Neural crest cell (in vitro differentiated cells): ENCODE measurements around the gene COL9A1. TPM values are rescaled to one million over a fixed set of nuclear protein-coding genes. Genes with fewer than 3 reads are reported as not detected.

Experiments used
- DNase-seq: peaks from one replicate; pipeline ENCODE4 v3.0.0; 2021; ENCODE audit warnings: low read depth, mixed read lengths, low spot score
- H3K27ac Mint-ChIP-seq: one replicate; pipeline ENCODE4 v1.8.0; 2021; ENCODE audit warnings: mild to moderate bottlenecking, mixed read lengths; ENCODE audit not compliant: unreplicated experiment
- H3K27me3 Mint-ChIP-seq: 2 replicates; pipeline ENCODE4 v1.8.0; 2021; ENCODE audit warnings: low read depth, mild to moderate bottlenecking, mixed read lengths
- H3K36me3 Mint-ChIP-seq: 2 replicates; pipeline ENCODE4 v1.8.0; 2021; ENCODE audit warnings: low read depth, mild to moderate bottlenecking, mixed read lengths
- H3K4me1 Mint-ChIP-seq: 2 replicates; pipeline ENCODE4 v1.8.0; 2021; ENCODE audit warnings: mixed read lengths
- H3K4me3 Mint-ChIP-seq: one replicate; pipeline ENCODE4 v1.8.0; 2021; ENCODE audit warnings: mild to moderate bottlenecking, mixed read lengths
- H3K9me3 Mint-ChIP-seq: 2 replicates; pipeline ENCODE4 v1.8.0; 2021; ENCODE audit warnings: mixed read lengths
- total RNA-seq: library from RNA; stranded (reverse); gene quantifications from 2 replicates; pipeline ENCODE4 v1.2.1, GENCODE V29; 2021
- TF ChIP-seq, protein P1 (sequence below): fragments of 200-600 bp; sonication (generic); conservative IDR thresholded peaks from 2 replicates; pipeline ENCODE4 v1.5.0; 2021; ENCODE audit warnings: antibody characterized with exemption, mild to moderate bottlenecking

Gene COL9A1
- total RNA-seq, 1 donor from 2014 or later = 30.8 TPM

DNA sequence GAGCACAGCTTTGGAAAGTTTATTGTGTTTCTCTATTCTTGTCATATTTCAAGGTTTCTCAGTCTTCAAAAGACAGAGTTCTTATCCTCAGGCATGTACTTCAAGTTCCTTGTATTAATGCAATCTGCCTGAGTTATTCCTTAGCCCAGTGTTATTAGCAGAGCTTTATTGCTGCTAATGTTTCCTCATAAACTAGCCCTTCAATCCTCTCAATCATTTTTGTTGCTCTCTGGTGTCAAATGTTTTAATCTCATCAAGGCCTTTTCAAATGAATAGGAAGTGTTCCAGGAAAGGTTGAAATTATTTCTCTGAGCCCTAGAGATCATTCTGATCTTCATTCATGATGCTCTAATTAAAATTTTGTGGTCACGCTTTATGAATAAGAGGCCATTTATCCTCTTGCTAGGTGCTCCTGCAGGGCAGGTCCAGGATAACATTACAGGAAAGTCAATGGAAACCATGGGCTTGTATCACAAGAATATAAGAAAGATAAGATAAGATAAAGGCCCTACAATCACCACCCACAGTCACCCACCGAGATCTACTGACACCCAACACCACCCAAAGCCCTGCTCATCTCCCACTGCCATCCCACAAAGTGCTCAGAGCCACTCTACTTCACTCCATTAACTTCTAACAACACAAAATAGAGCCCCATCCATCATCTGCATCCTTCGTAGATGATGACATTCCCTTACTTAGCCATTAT lies 125.9 kb downstream of the COL9A1 start:
- no peak for DNase-seq
- Mint-ChIP-seq H3K27ac (no peak overlapping the region), H3K4me1 (no peaks in the 10 kb centered on the region), H3K36me3 (no peaks in the 10 kb centered on the region), H3K4me3 (no peak overlapping the region), H3K27me3 (no peaks in the 10 kb centered on the region), H3K9me3 (peaks cover 7% of the 10 kb centered on the region)
- TF ChIP-seq, protein P1, sequence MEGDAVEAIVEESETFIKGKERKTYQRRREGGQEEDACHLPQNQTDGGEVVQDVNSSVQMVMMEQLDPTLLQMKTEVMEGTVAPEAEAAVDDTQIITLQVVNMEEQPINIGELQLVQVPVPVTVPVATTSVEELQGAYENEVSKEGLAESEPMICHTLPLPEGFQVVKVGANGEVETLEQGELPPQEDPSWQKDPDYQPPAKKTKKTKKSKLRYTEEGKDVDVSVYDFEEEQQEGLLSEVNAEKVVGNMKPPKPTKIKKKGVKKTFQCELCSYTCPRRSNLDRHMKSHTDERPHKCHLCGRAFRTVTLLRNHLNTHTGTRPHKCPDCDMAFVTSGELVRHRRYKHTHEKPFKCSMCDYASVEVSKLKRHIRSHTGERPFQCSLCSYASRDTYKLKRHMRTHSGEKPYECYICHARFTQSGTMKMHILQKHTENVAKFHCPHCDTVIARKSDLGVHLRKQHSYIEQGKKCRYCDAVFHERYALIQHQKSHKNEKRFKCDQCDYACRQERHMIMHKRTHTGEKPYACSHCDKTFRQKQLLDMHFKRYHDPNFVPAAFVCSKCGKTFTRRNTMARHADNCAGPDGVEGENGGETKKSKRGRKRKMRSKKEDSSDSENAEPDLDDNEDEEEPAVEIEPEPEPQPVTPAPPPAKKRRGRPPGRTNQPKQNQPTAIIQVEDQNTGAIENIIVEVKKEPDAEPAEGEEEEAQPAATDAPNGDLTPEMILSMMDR = no peak

DNA sequence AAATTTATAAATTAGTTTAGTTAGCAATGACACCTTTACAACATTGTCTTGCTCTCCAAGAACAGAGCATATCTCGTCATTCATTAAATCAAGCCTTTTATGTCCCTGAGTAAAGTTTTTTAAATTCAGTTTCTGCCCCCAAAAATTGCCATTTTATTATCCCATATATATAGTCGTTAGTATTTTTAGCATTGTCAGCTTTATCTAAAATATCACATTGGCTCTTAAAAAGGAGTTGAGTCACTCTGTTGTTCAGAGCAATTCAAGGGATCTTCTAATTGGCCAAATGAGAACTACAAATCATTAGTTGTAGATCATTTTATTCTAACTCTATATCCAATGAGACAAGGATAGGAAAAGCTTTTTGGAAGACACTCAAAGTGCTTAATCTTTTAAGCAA lies 127.1 kb downstream of the COL9A1 start:
- no peak for DNase-seq
- Mint-ChIP-seq H3K4me1 (no peaks in the 10 kb centered on the region), H3K9me3 (peaks cover 7% of the 10 kb centered on the region), H3K4me3 (no peak overlapping the region), H3K27ac (no peak overlapping the region), H3K27me3 (no peaks in the 10 kb centered on the region), H3K36me3 (no peaks in the 10 kb centered on the region)
- TF ChIP-seq, protein P1 = no peak

DNA sequence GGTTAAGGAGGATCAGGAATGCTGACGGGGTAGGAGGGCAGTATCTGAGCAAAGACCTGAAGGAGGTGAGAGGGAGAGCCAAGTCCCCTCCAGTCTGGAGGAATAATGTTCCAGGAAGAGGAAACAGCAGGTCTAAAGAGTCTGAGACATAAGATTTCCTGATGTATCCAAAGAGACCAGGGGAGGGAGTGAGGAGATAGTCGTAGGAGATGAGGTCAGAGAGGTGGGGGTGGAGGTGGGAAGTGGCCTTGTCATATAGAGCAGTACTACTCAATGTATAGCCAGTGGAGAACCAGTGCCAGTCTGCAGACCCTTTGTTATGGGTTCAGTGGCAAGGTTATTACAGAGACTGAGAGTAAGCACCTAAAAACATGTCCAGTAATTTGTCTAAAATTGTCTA lies 130.6 kb downstream of the COL9A1 start:
- no peaks in the 10 kb centered on the region for H3K36me3 Mint-ChIP-seq
- peaks cover 2% of the 10 kb centered on the region for H3K9me3 Mint-ChIP-seq
- TF ChIP-seq, protein P1 = no peak
- no peaks in the 10 kb centered on the region for H3K4me1 Mint-ChIP-seq
- H3K27me3 Mint-ChIP-seq = no peaks in the 10 kb centered on the region
- no peak overlapping the region for H3K27ac Mint-ChIP-seq
- no peak overlapping the region for H3K4me3 Mint-ChIP-seq
- no peak for DNase-seq

DNA sequence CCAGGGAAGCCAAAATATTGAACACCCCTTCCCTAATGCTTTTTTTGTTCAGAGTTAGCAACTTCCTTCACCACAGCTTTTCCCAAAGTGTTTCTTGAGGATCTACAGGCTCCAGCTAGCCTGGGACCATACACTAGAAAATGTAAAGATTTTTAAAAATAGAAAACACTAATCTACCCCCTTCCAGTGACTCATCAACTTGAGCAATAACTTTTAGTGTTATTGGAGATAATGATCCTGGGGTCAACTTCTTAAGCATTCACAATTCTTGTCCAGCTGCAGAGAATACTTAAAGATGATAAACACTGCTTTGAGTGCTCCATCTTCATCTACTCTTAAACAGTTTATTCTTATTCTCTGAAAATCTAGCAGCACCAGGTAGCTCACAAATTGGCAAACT lies 131.6 kb downstream of the COL9A1 start:
- H3K27ac Mint-ChIP-seq = no peak overlapping the region
- peaks cover 2% of the 10 kb centered on the region for H3K9me3 Mint-ChIP-seq
- H3K27me3 Mint-ChIP-seq = peaks cover 3% of the 10 kb centered on the region
- H3K36me3 Mint-ChIP-seq = no peaks in the 10 kb centered on the region
- DNase-seq = no peak
- no peak overlapping the region for H3K4me3 Mint-ChIP-seq
- peaks cover 4% of the 10 kb centered on the region for H3K4me1 Mint-ChIP-seq
- TF ChIP-seq, protein P1 = no peak

DNA sequence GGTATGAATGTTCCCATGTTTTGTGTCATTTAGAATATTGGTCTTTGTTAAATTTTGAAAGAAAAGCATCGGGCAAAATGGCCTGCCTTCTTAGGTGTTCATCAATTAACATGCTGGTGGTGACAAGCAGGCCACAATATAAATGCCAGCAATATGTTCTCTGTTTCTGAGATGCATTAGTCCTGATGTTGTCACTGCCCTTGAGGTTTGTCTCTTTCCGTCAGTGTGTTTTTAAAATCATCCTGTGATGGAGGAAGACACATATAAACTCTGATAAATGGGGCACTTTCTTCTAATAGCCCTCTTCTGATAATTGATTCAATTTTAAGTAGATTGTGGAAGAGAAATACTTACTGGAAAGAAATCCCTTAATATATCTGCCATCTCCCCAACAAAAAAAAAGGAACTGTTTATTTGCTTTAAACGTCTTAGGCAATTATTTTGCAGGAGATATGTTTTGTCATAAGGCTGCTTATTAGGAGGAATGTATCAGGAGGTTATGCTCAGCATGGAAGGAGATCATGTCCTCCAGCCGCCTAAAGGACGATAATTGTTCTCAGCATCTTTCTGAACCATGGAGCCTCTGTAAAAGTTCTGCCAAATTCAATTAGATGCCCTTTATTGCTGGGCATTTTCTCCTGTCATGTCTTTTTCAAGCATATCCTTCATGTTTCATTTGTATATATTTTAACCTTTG lies 134.1 kb downstream of the COL9A1 start:
- DNase-seq = no peak
- Mint-ChIP-seq H3K4me3 (no peak overlapping the region), H3K36me3 (no peaks in the 10 kb centered on the region), H3K27me3 (peaks cover 3% of the 10 kb centered on the region), H3K9me3 (peaks cover 2% of the 10 kb centered on the region), H3K27ac (no peak overlapping the region), H3K4me1 (peaks cover 18% of the 10 kb centered on the region)
- TF ChIP-seq, protein P1 = no peak

Other genes starting within 250 kb of the COL9A1 start
- gene FAM135A, start 110.4 kb upstream of the COL9A1 start, total RNA-seq = 30.9 and 32.1 TPM in 2 replicates